WTC11 (cell line): Measurements from ENCODE around the gene GSK3B. TPM values are rescaled to one million over a fixed set of nuclear protein-coding genes. Genes with fewer than 3 reads are reported as not detected.

Source experiments
- ATAC-seq: fragments of 200-7000 bp; cut with Tn5 transposase; 2 replicates; pipeline ENCODE4 v1.10.0; 2021; ENCODE audit warnings: mild to moderate bottlenecking, moderate library complexity
- CTCF ChIA-PET: fragments of 300-600 bp; sonication (Branson Sonifier 250); formaldehyde crosslinking; loops from one replicate; lab custom pipeline; 2021; ENCODE audit warnings: antibody characterized with exemption; lab: Charles Lee
- POLR2A ChIA-PET: fragments of 350-600 bp; sonication (Branson Sonifier 250); formaldehyde crosslinking; loops from one replicate; lab custom pipeline; 2021; ENCODE audit warnings: antibody characterized with exemption; lab: Charles Lee
- DNase-seq: peaks from one replicate; pipeline ENCODE4 v3.0.0; 2021; ENCODE audit warnings: low spot score
- H3K27ac Mint-ChIP-seq: 2 replicates; pipeline ENCODE4 v1.8.0; 2021; ENCODE audit warnings: mixed read lengths
- H3K27me3 Mint-ChIP-seq: 2 replicates; pipeline ENCODE4 v1.8.0; 2021; ENCODE audit warnings: low read depth, mild to moderate bottlenecking, moderate library complexity, mixed read lengths
- H3K36me3 Mint-ChIP-seq: 2 replicates; pipeline ENCODE4 v1.8.0; 2021; ENCODE audit warnings: mixed read lengths
- H3K4me1 Mint-ChIP-seq: 2 replicates; pipeline ENCODE4 v1.8.0; 2022; ENCODE audit warnings: mixed read lengths
- H3K4me3 Mint-ChIP-seq: 2 replicates; pipeline ENCODE4 v1.8.0; 2021; ENCODE audit warnings: mild to moderate bottlenecking, moderate library complexity, mixed read lengths
- H3K9me3 Mint-ChIP-seq: 2 replicates; pipeline ENCODE4 v1.8.0; 2021; ENCODE audit warnings: mixed read lengths
- AFF4 ChIP-seq: sonication (generic); formaldehyde crosslinking; IDR thresholded peaks from 2 replicates; pipeline ENCODE4 v1.8.1; 2023; ENCODE audit warnings: mild to moderate bottlenecking, missing genetic modification reagents, borderline replicate concordance
- CREB1 ChIP-seq: sonication (generic); formaldehyde crosslinking; IDR thresholded peaks from 2 replicates; pipeline ENCODE4 v1.8.0; 2023; ENCODE audit warnings: mild to moderate bottlenecking, missing genetic modification reagents
- E2F1 ChIP-seq: sonication (generic); formaldehyde crosslinking; IDR thresholded peaks from 2 replicates; pipeline ENCODE4 v1.8.0; 2022; ENCODE audit warnings: mild to moderate bottlenecking, missing genetic modification reagents
- ESRRA ChIP-seq: sonication (generic); formaldehyde crosslinking; IDR thresholded peaks from 2 replicates; pipeline ENCODE4 v1.8.1; 2022; ENCODE audit warnings: mild to moderate bottlenecking, missing genetic modification reagents, borderline replicate concordance
- FOXJ3 ChIP-seq: sonication (generic); formaldehyde crosslinking; IDR thresholded peaks from 2 replicates; pipeline ENCODE4 v1.9.0; 2021; ENCODE audit warnings: missing genetic modification reagents, mild to moderate bottlenecking, borderline replicate concordance
- GABPB1 ChIP-seq: sonication (generic); formaldehyde crosslinking; IDR thresholded peaks from 2 replicates; pipeline ENCODE4 v1.8.1; 2023; ENCODE audit warnings: mild to moderate bottlenecking, missing genetic modification reagents
- GRHL2 ChIP-seq: fragments of 250-450 bp; sonication (Bioruptor Pico); IDR thresholded peaks from 2 replicates; pipeline ENCODE4 v1.8.0; 2022; ENCODE audit warnings: mild to moderate bottlenecking, moderate library complexity; ENCODE audit not compliant: insufficient replicate concordance, severe bottlenecking
- HMGA2 ChIP-seq: fragments of 250-450 bp; sonication (Bioruptor Pico); IDR thresholded peaks from 2 replicates; pipeline ENCODE4 v1.4.0; 2021; ENCODE audit warnings: mild to moderate bottlenecking, moderate library complexity
- NFYB ChIP-seq: sonication (generic); formaldehyde crosslinking; conservative IDR thresholded peaks from 2 replicates; pipeline ENCODE4 v1.8.0; 2022; ENCODE audit warnings: low read depth, missing genetic modification reagents
- PRDM15 ChIP-seq: sonication (generic); formaldehyde crosslinking; IDR thresholded peaks from 2 replicates; pipeline ENCODE4 v1.8.0; 2022; ENCODE audit warnings: missing genetic modification reagents
- TEAD4 ChIP-seq: sonication (generic); formaldehyde crosslinking; IDR thresholded peaks from 2 replicates; pipeline ENCODE4 v1.8.0; 2022; ENCODE audit warnings: mild to moderate bottlenecking, missing genetic modification reagents
- ZNF317 ChIP-seq: sonication (generic); formaldehyde crosslinking; IDR thresholded peaks from 2 replicates; pipeline ENCODE4 v1.8.1; 2023; ENCODE audit warnings: low read depth, mild to moderate bottlenecking, moderate library complexity, missing genetic modification reagents, borderline replicate concordance
- ZNF512 ChIP-seq: sonication (generic); formaldehyde crosslinking; IDR thresholded peaks from 2 replicates; pipeline ENCODE4 v1.8.1; 2022; ENCODE audit warnings: missing genetic modification reagents, borderline replicate concordance
- total RNA-seq: library from RNA; stranded (reverse); gene quantifications from 3 replicates; pipeline ENCODE4 v1.2.3, GENCODE V29; 2021
- TF ChIP-seq, protein P1 (sequence below): sonication (generic); formaldehyde crosslinking; IDR thresholded peaks from 2 replicates; pipeline ENCODE4 v1.8.0; 2022; ENCODE audit warnings: mild to moderate bottlenecking, missing genetic modification reagents
- TF ChIP-seq, protein P2 (sequence below): sonication (generic); formaldehyde crosslinking; conservative IDR thresholded peaks from 2 replicates; pipeline ENCODE4 v1.8.1; 2023; ENCODE audit warnings: mild to moderate bottlenecking, low read depth, missing genetic modification reagents, moderate library complexity
- TF ChIP-seq, protein P3 (sequence below): sonication (generic); formaldehyde crosslinking; IDR thresholded peaks from 2 replicates; pipeline ENCODE4 v1.8.0; 2022; ENCODE audit warnings: mild to moderate bottlenecking, missing genetic modification reagents
- TF ChIP-seq, protein P4 (sequence below): sonication (generic); formaldehyde crosslinking; IDR thresholded peaks from 2 replicates; pipeline ENCODE4 v1.8.0; 2022; ENCODE audit warnings: mild to moderate bottlenecking, missing genetic modification reagents

GSK3B gene
- total RNA-seq, 1 experiment from 2014 or later = 48.9 TPM

DNA sequence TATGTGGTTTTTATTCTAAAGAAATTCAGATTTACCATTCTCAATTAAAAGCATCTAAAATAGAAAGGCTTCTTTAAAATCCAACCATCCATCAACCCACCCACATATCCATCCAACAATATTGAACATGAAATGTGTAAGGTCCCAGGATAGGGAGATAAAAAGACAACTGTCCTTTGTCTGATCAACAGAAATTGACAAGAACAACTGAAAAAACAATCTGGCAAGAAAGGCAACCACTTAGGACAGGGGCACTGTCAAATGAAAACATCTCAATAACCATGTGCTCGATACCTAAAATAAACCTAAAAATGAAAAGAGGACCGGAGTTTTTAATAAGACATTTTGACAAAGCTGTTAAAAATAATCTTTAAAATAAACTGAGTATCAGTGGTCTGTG is 245.1 kb downstream of the GSK3B start:
- TF ChIP-seq AFF4 (CRISPR knock-in tag) (no peak), HMGA2 (CRISPR knock-in tag) (no peak), ZNF317 (CRISPR knock-in tag) (no peak), CREB1 (no peak), E2F1 (CRISPR knock-in tag) (no peak), FOXJ3 (CRISPR knock-in tag) (no peak), GRHL2 (CRISPR knock-in tag) (no peak), NFYB (CRISPR knock-in tag) (no peak)
- TF ChIP-seq, protein P1, sequence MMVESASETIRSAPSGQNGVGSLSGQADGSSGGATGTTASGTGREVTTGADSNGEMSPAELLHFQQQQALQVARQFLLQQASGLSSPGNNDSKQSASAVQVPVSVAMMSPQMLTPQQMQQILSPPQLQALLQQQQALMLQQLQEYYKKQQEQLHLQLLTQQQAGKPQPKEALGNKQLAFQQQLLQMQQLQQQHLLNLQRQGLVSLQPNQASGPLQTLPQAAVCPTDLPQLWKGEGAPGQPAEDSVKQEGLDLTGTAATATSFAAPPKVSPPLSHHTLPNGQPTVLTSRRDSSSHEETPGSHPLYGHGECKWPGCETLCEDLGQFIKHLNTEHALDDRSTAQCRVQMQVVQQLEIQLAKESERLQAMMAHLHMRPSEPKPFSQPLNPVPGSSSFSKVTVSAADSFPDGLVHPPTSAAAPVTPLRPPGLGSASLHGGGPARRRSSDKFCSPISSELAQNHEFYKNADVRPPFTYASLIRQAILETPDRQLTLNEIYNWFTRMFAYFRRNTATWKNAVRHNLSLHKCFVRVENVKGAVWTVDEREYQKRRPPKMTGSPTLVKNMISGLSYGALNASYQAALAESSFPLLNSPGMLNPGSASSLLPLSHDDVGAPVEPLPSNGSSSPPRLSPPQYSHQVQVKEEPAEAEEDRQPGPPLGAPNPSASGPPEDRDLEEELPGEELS (CRISPR knock-in tag) = no peak
- TF ChIP-seq, protein P2, sequence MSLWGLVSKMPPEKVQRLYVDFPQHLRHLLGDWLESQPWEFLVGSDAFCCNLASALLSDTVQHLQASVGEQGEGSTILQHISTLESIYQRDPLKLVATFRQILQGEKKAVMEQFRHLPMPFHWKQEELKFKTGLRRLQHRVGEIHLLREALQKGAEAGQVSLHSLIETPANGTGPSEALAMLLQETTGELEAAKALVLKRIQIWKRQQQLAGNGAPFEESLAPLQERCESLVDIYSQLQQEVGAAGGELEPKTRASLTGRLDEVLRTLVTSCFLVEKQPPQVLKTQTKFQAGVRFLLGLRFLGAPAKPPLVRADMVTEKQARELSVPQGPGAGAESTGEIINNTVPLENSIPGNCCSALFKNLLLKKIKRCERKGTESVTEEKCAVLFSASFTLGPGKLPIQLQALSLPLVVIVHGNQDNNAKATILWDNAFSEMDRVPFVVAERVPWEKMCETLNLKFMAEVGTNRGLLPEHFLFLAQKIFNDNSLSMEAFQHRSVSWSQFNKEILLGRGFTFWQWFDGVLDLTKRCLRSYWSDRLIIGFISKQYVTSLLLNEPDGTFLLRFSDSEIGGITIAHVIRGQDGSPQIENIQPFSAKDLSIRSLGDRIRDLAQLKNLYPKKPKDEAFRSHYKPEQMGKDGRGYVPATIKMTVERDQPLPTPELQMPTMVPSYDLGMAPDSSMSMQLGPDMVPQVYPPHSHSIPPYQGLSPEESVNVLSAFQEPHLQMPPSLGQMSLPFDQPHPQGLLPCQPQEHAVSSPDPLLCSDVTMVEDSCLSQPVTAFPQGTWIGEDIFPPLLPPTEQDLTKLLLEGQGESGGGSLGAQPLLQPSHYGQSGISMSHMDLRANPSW (CRISPR knock-in tag) = no peak
- TF ChIP-seq, protein P3, sequence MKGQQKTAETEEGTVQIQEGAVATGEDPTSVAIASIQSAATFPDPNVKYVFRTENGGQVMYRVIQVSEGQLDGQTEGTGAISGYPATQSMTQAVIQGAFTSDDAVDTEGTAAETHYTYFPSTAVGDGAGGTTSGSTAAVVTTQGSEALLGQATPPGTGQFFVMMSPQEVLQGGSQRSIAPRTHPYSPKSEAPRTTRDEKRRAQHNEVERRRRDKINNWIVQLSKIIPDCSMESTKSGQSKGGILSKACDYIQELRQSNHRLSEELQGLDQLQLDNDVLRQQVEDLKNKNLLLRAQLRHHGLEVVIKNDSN (CRISPR knock-in tag) = no peak
- DNase-seq (no peak), ATAC-seq (no peak)
- H3K36me3 Mint-ChIP-seq = peaks cover 16% of the 10 kb centered on the region; the same call in 1 of the 2 replicates
- no peak overlapping the region for H3K27ac Mint-ChIP-seq
- POLR2A ChIA-PET = no interaction called here
- H3K4me3 Mint-ChIP-seq = no peak overlapping the region
- peaks cover under 1% of the 10 kb centered on the region; the same call in 1 of the 2 replicates for H3K9me3 Mint-ChIP-seq
- no peaks in the 10 kb centered on the region for H3K27me3 Mint-ChIP-seq
- peaks cover 4% of the 10 kb centered on the region for H3K4me1 Mint-ChIP-seq
- CTCF ChIA-PET = no interaction called here

GRCh38 chr3:119841808-119842471 is 252.3 kb downstream of the GSK3B start:
- Mint-ChIP-seq H3K4me1 (peaks cover 4% of the 10 kb centered on the region), H3K27ac (no peak overlapping the region), H3K27me3 (no peaks in the 10 kb centered on the region), H3K9me3 (peaks cover 5% of the 10 kb centered on the region), H3K4me3 (no peak overlapping the region), H3K36me3 (peaks cover 18% of the 10 kb centered on the region)
- ATAC-seq (no peak), DNase-seq (no peak)
- CTCF ChIA-PET = interaction anchor here (1.4 kb wide), 1 partner anchor 11 kb away, joined by 5 read pairs; no protein-coding TSS in a partner anchor
- POLR2A ChIA-PET = no interaction called here
- no peak for TF ChIP-seq PRDM15
- no peak for TF ChIP-seq GABPB1 (CRISPR knock-in tag)
- TF ChIP-seq ESRRA (CRISPR knock-in tag) = no peak
- TF ChIP-seq, protein P4, sequence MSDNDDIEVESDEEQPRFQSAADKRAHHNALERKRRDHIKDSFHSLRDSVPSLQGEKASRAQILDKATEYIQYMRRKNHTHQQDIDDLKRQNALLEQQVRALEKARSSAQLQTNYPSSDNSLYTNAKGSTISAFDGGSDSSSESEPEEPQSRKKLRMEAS = no peak
- TF ChIP-seq TEAD4 (CRISPR knock-in tag) = no peak
- TF ChIP-seq ZNF512 (CRISPR knock-in tag) = no peak
